Natural killer cell (primary cell): ENCODE measurements around the gene RRAGD. TPM values are rescaled to one million over a fixed set of nuclear protein-coding genes. Genes with fewer than 3 reads are reported as not detected.

Experiments used
- ATAC-seq, 3 donors: fragments of 150-1000 bp in 2 of 3; fragments of 200-7000 bp in 1 of 3; cut with Tn5 transposase; 1 replicate in 1 of 3; 2 replicates in 2 of 3; pipeline ENCODE4 v1.10.0; 2021; ENCODE audit warnings: mild to moderate bottlenecking in 2 of 3, moderate library complexity in 2 of 3
- DNase-seq, 2 donors: peaks; one replicate each; pipeline versions ENCODE4 v3.0.0 to v3.0.0-alpha.2; 2013 to 2021; ENCODE audit warnings: mixed read lengths in 1 of 2
- H3K27ac ChIP-seq: one replicate; pipeline ENCODE4 v1.5.1; 2013; ENCODE audit warnings: mild to moderate bottlenecking, low read length
- H3K27me3 ChIP-seq: one replicate; pipeline ENCODE4 v1.6.1; 2013; ENCODE audit warnings: low read length; ENCODE audit not compliant: control insufficient read depth, insufficient read depth
- H3K36me3 ChIP-seq: one replicate; pipeline ENCODE4 v1.6.1; 2013; ENCODE audit warnings: low read length; ENCODE audit not compliant: control insufficient read depth, insufficient read depth
- H3K4me1 ChIP-seq: one replicate; pipeline ENCODE4 v1.6.1; 2013; ENCODE audit warnings: low read length; ENCODE audit not compliant: control insufficient read depth, insufficient read depth
- H3K4me3 ChIP-seq: one replicate; pipeline ENCODE4 v1.5.1; 2013; ENCODE audit warnings: low read length
- H3K9me3 ChIP-seq: one replicate; pipeline ENCODE4 v1.6.1; 2013; ENCODE audit warnings: low read length; ENCODE audit not compliant: control insufficient read depth, insufficient read depth
- H3K27ac Mint-ChIP-seq, 2 donors: one replicate each; pipeline ENCODE4 v1.8.0; 2022; ENCODE audit warnings: mild to moderate bottlenecking in 2 of 2, mixed read lengths in 2 of 2, moderate library complexity in 1 of 2
- H3K27me3 Mint-ChIP-seq, 2 donors: one replicate each; pipeline ENCODE4 v1.8.0; 2022; ENCODE audit warnings: low read depth in 2 of 2, mixed read lengths in 2 of 2
- H3K36me3 Mint-ChIP-seq: one replicate; pipeline ENCODE4 v1.8.0; 2022; ENCODE audit warnings: mixed read lengths
- H3K4me1 Mint-ChIP-seq, 2 donors: one replicate each; pipeline ENCODE4 v1.8.0; 2022; ENCODE audit warnings: mixed read lengths in 2 of 2
- H3K4me3 Mint-ChIP-seq: one replicate; pipeline ENCODE4 v1.8.0; 2022; ENCODE audit warnings: mild to moderate bottlenecking, moderate library complexity, mixed read lengths
- H3K9me3 Mint-ChIP-seq, 2 donors: one replicate each; pipeline ENCODE4 v1.8.0; 2022; ENCODE audit warnings: mixed read lengths in 2 of 2
- WGBS: methylation state at CpG from one replicate; pipeline ENCODE4 v1.1.7; 2013; ENCODE audit warnings: missing lambda C conversion rate; ENCODE audit not compliant: insufficient coverage; 5-methylcytosine and 5-hydroxymethylcytosine counted together
- intact Hi-C: fragments of 100-400 bp; cut with micrococcal nuclease; formaldehyde crosslinking; loops from one replicate; pipeline ENCODE4 v1.14.2; 2022
- total RNA-seq, 4 donors: library from RNA; stranded (reverse); fragments of 120-200 nt in 1 of 4; gene quantifications; one replicate each; pipeline versions ENCODE4 v1.2.3 to v1.2.4, GENCODE V29; 2013 to 2022
- TF ChIP-seq, protein P1 (sequence below): fragments of 200-600 bp; IDR thresholded peaks from one replicate; pipeline ENCODE4 v1.8.0; 2022; ENCODE audit warnings: antibody characterized with exemption

Gene RRAGD
- total RNA-seq, 3 donors from 2014 or later (not counting 1 experiment from before 2014, with no cell fraction given): 0.43 to 4.4 (median 1.8) TPM

GRCh38 chr6:89409461-89410035, 2.5 kb downstream of the RRAGD start:
- H3K27me3 ChIP-seq: peaks cover 14% of the 10 kb centered on the region
- H3K9me3 ChIP-seq: no peaks in the 10 kb centered on the region
- intact Hi-C loops: no loop called here
- Mint-ChIP-seq H3K9me3 (no peaks in the 10 kb centered on the region), H3K4me1 (peaks cover 9 to 26% of the 10 kb centered on the region in 2 donors), H3K4me3 (no peak overlapping the region), H3K27me3 (peaks cover 39 to 45% of the 10 kb centered on the region in 2 donors), H3K27ac (no peak overlapping the region), H3K36me3 (no peaks in the 10 kb centered on the region)
- peaks cover 31% of the 10 kb centered on the region for H3K4me1 ChIP-seq
- H3K36me3 ChIP-seq: no peaks in the 10 kb centered on the region
- 87% methylated on average over 7 of the region's 7 CpGs for WGBS
- no peak overlapping the region for H3K4me3 ChIP-seq
- ATAC-seq: no peak
- TF ChIP-seq, protein P1, sequence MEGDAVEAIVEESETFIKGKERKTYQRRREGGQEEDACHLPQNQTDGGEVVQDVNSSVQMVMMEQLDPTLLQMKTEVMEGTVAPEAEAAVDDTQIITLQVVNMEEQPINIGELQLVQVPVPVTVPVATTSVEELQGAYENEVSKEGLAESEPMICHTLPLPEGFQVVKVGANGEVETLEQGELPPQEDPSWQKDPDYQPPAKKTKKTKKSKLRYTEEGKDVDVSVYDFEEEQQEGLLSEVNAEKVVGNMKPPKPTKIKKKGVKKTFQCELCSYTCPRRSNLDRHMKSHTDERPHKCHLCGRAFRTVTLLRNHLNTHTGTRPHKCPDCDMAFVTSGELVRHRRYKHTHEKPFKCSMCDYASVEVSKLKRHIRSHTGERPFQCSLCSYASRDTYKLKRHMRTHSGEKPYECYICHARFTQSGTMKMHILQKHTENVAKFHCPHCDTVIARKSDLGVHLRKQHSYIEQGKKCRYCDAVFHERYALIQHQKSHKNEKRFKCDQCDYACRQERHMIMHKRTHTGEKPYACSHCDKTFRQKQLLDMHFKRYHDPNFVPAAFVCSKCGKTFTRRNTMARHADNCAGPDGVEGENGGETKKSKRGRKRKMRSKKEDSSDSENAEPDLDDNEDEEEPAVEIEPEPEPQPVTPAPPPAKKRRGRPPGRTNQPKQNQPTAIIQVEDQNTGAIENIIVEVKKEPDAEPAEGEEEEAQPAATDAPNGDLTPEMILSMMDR: no peak
- H3K27ac ChIP-seq: no peak overlapping the region
- DNase-seq: no peak

DNA sequence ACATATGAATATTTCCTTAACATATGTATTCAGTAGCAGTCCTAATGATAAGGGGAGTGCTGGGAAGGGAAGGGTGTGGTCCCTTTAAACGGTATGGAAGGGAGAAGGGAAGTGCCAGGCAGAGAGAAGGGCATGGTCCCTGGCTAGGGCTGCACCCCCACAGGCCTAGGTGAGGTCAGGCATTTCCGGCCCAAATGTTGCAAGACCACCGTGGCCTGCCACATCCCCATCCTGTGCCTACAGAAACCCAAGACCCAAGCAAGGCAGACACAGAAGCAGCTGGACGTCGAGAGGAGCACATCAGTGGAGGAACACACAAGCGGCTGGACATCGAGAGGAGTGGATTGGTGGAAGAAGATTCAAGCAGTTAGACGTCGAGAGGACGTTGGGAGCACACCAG, 5.9 kb downstream of the RRAGD start:
- Histone ChIP-seq H3K27ac (no peak overlapping the region), H3K4me3 (no peak overlapping the region), H3K4me1 (peaks cover 16% of the 10 kb centered on the region), H3K27me3 (no peaks in the 10 kb centered on the region), H3K36me3 (no peaks in the 10 kb centered on the region), H3K9me3 (no peaks in the 10 kb centered on the region)
- Mint-ChIP-seq H3K27me3 (peaks cover 28 to 30% of the 10 kb centered on the region in 2 donors), H3K36me3 (no peaks in the 10 kb centered on the region), H3K4me3 (no peak overlapping the region), H3K27ac (no peak overlapping the region), H3K9me3 (no peaks in the 10 kb centered on the region), H3K4me1 (peaks cover 3 to 8% of the 10 kb centered on the region in 2 donors)
- intact Hi-C loops: no loop called here
- WGBS: 42% methylated on average over 10 of the region's 10 CpGs
- ATAC-seq: peak in 1 of 3 donors; percentile 85
- DNase-seq: no peak
- TF ChIP-seq, protein P1: no peak

- H3K27ac Mint-ChIP-seq: no peak overlapping the region
Observed at GRCh38 chr6:89404512-89404911, 7.6 kb downstream of the RRAGD start.

More at GRCh38 chr6:89404512-89404911, 7.6 kb downstream of the RRAGD start:
- no peak for ATAC-seq
- Histone ChIP-seq H3K4me3 (no peak overlapping the region), H3K27ac (no peak overlapping the region), H3K9me3 (no peaks in the 10 kb centered on the region), H3K27me3 (no peaks in the 10 kb centered on the region), H3K36me3 (no peaks in the 10 kb centered on the region), H3K4me1 (peaks cover 12% of the 10 kb centered on the region)
- Mint-ChIP-seq H3K36me3 (no peaks in the 10 kb centered on the region), H3K27me3 (peaks cover 21 to 27% of the 10 kb centered on the region in 2 donors), H3K4me3 (no peak overlapping the region), H3K4me1 (peaks cover 3 to 8% of the 10 kb centered on the region in 2 donors), H3K9me3 (no peaks in the 10 kb centered on the region)
- TF ChIP-seq, protein P1: no peak
- 84% methylated on average over 3 of the region's 3 CpGs for WGBS
- DNase-seq: no peak
- intact Hi-C loops: no loop called here
